Measurements from ENCODE around the gene CRB3.
"Not testable (repeated sequence)": the region's sequence is repeated elsewhere in the genome, so short reads cannot be mapped to it uniquely, and the experiment has no call there.

CRB3 gene

GRCh38 chr19:6498294-6499036 is 34.4 kb downstream of the CRB3 start:
- DNase-seq, result no peak

- DNase-seq, result no peak
Observed at GRCh38 chr19:6499052-6499790, 35.1 kb downstream of the CRB3 start.

GRCh38 chr19:6500837-6501739 is 37.0 kb downstream of the CRB3 start:
- no peak for DNase-seq

GRCh38 chr19:6501740-6502648 is 37.9 kb downstream of the CRB3 start, which contains the start of gene TUBB4A:
TSS of gene TUBB4A (minus strand) at chr19:6502309. CDS start at chr19:6502212, 97 bp downstream.
- no peak for DNase-seq

GRCh38 chr19:6503407-6504201 is 39.5 kb downstream of the CRB3 start:
- no peak for DNase-seq

DNA sequence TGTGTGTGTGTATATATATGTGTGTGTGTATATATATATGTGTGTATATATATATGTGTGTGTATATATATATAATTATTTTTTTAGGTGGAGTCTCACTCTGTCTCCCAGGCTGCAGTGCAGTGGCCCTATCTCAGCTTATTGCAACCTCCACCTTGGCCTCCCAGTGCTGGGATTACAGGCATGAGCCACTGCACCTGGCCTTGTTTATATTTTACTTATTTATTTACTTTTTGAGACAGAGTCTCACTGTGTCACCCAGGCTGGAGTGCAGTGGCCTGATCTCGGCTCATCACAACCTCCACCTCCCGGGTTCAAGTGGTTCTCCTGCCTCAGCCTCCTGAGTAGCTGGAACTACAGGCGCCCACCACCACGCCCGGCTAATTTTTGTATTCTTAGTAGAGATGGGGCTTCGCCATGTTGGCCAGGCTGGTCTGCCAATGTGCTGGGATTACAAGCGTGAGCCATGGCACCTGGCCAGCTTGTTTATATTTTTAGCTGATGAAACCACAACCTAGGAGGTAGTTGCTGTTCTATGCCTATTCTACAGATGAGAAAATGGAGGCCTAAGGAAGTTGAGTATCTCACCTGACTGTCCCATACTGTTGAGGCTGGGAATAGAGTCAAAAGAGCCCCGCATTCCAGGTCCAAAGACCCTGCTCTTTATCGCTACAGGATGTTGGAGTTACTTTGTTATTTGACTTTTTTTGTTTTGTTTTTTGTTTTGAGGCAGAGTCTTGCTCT is 44.1 kb downstream of the CRB3 start:
- not testable (repeated sequence) for DNase-seq

- DNase-seq, result no peak
Observed at GRCh38 chr19:6509118-6509971, 45.3 kb downstream of the CRB3 start.

DNA sequence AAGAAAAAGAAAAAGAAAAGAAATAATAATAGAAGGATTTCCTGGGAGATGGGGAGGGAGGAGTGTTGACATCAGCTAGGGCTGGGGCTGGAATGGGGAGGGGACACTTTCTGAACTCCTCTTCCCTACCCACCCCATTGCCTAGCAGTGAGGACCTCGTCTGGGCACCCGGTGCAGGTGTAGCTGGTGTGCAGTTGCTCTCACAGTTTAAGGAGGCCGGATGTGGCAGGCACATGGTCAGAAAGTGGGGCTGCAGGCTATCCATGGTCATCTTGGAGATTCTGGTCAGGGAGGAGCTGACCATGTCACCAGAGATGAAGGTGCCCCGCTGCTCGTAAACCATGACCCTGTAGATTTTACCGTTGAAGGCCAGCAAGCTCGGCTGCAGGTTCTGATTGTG is 46.5 kb downstream of the CRB3 start:
- no peak for DNase-seq

GRCh38 chr19:6514089-6514488 is 50.0 kb downstream of the CRB3 start:
- no peak for DNase-seq

DNA sequence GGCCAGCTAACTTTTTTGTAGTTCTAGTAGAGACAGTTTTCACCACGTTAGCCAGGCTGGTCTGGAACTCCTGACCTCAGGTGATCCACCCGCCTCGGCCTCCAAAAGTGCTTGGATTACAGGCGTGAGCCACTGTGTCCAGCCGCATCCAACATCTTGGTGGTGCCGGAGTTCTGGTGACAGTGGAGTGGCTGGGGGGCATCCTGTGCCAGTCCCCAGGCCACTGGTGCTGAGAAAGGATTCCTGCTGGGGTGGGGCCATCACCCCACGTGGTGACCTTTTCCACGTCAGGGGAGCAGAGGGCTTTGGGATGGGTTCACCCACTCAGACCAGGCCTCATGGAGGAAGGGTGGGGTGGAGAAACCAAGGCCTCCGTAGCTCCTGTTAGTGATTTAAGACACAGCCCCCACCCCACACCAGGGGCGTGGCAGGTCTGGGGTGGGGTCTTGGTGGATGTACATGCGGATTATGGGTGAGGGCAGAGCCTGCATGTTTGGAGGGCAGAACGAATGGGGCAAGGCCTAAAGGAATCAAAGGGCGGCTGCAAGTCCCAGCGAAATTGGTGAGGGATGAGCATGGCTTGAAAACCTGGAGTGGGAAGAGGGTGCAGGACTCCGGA is 51.0 kb downstream of the CRB3 start:
- DNase-seq, result no peak

DNA sequence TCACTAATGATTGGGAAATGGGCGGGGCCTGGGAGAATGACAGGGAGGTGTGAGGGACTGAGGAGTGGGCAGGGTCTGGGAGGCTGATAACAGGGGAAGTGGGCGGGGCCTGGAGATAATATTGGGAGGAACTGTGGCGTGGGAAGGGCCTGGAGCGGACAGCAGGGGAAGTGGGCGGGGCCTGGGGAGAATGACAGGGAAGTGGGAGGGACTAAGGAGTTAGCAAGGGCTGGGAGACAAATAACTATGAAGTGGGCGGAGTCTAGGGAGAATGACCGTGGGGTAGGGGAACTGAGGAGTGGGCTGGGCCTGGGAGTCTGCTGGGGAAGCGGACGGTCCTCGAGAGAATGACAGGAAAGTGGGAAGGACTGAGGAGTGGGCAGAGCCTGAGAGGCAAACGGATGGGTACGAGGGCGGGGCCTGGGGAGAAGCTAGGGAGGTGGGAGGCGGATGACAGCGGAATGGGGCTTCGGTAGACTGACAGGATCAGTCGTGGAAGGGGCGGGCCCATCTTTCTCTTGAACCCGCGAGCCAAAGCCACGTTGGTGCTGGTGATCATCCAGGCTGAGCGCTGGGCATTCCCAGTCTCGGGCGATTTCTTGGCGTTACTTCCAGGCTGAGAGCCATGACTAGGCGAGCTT is 52.1 kb downstream of the CRB3 start:
- DNase-seq, result peak; percentile 96
